Neural crest cell (in vitro differentiated cells): ENCODE results near the gene SLC25A26. TPM values are rescaled to one million over a fixed set of nuclear protein-coding genes. Genes with fewer than 3 reads are reported as not detected.
"Not testable (repeated sequence)": the region's sequence is repeated elsewhere in the genome, so short reads cannot be mapped to it uniquely, and the experiment has no call there.

ENCODE experiments used
- DNase-seq: peaks from one replicate; pipeline ENCODE4 v3.0.0; 2021; ENCODE audit warnings: low read depth, mixed read lengths, low spot score
- H3K27ac Mint-ChIP-seq: one replicate; pipeline ENCODE4 v1.8.0; 2021; ENCODE audit warnings: mild to moderate bottlenecking, mixed read lengths; ENCODE audit not compliant: unreplicated experiment
- H3K27me3 Mint-ChIP-seq: 2 replicates; pipeline ENCODE4 v1.8.0; 2021; ENCODE audit warnings: low read depth, mild to moderate bottlenecking, mixed read lengths
- H3K36me3 Mint-ChIP-seq: 2 replicates; pipeline ENCODE4 v1.8.0; 2021; ENCODE audit warnings: low read depth, mild to moderate bottlenecking, mixed read lengths
- H3K4me1 Mint-ChIP-seq: 2 replicates; pipeline ENCODE4 v1.8.0; 2021; ENCODE audit warnings: mixed read lengths
- H3K4me3 Mint-ChIP-seq: one replicate; pipeline ENCODE4 v1.8.0; 2021; ENCODE audit warnings: mild to moderate bottlenecking, mixed read lengths
- H3K9me3 Mint-ChIP-seq: 2 replicates; pipeline ENCODE4 v1.8.0; 2021; ENCODE audit warnings: mixed read lengths
- CTCF ChIP-seq: fragments of 200-600 bp; sonication (generic); conservative IDR thresholded peaks from 2 replicates; pipeline ENCODE4 v1.5.0; 2021; ENCODE audit warnings: antibody characterized with exemption, mild to moderate bottlenecking
- total RNA-seq: library from RNA; stranded (reverse); gene quantifications from 2 replicates; pipeline ENCODE4 v1.2.1, GENCODE V29; 2021

SLC25A26 gene
- total RNA-seq, 1 donor from 2014 or later, result 10.1 TPM

GRCh38 chr3:66302288-66302687 lies 81.5 kb downstream of the SLC25A26 start:
- H3K4me1 Mint-ChIP-seq, result peaks cover 39% of the 10 kb centered on the region
- TF ChIP-seq CTCF, result no peak
- no peak for DNase-seq
- H3K27ac Mint-ChIP-seq, result peak overlapping the region; percentile 59
- H3K4me3 Mint-ChIP-seq, result no peak overlapping the region
- no peaks in the 10 kb centered on the region for H3K9me3 Mint-ChIP-seq
- no peaks in the 10 kb centered on the region for H3K27me3 Mint-ChIP-seq
- no peaks in the 10 kb centered on the region for H3K36me3 Mint-ChIP-seq

- Mint-ChIP-seq H3K27me3 (no peaks in the 10 kb centered on the region), H3K4me1 (peaks cover 27% of the 10 kb centered on the region), H3K9me3 (no peaks in the 10 kb centered on the region), H3K4me3 (no peak overlapping the region), H3K36me3 (no peaks in the 10 kb centered on the region), H3K27ac (no peak overlapping the region)
- DNase-seq, result no peak
- no peak for TF ChIP-seq CTCF
Observed at GRCh38 chr3:66303491-66303901, 82.7 kb downstream of the SLC25A26 start.

DNA sequence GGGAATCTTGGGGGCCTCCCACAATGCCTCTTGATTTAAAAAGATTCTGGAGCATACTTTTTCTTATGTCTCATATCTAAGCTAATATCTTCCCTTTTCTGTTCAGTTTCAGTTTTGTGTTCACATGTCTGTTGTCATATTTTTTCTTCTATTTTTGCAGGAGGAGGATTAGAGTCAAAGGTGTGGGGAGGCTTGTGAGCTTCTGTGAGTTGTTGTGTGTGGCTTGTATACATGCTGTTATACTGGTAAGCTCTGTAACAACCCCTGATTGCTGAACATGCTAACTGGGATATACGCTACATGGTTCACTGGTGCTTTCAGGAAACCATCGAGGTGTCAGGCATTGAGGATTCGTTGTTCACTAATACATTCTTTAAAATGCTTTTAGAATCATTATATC lies 83.5 kb downstream of the SLC25A26 start:
- H3K27ac Mint-ChIP-seq, result no peak overlapping the region
- no peak for DNase-seq
- H3K36me3 Mint-ChIP-seq, result no peaks in the 10 kb centered on the region
- peaks cover 22% of the 10 kb centered on the region for H3K4me1 Mint-ChIP-seq
- H3K4me3 Mint-ChIP-seq, result no peak overlapping the region
- no peak for TF ChIP-seq CTCF
- no peaks in the 10 kb centered on the region for H3K27me3 Mint-ChIP-seq
- no peaks in the 10 kb centered on the region for H3K9me3 Mint-ChIP-seq

GRCh38 chr3:66306086-66306485 lies 85.3 kb downstream of the SLC25A26 start:
- not testable (repeated sequence) for H3K4me1 Mint-ChIP-seq, H3K4me3 Mint-ChIP-seq, H3K36me3 Mint-ChIP-seq, H3K27me3 Mint-ChIP-seq, H3K9me3 Mint-ChIP-seq, H3K27ac Mint-ChIP-seq, DNase-seq

DNA sequence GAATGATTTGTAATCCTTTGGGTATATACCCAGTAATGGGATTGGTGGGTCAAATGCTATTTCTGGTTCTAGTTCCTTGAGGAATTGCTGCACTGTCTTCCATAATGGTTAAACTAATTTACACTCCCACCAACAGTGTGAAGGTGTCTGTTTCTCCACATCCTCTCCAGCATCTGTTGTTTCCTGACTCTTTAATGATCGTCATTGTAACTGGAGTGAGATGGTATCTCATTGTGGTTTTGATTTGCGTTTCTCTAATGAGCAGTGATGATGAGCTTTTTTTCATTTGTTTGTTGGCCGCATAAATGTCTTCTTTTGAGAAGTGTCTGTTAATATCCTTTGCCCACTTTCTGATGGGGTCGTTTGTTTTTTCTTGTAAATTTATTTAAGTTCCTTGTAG lies 86.2 kb downstream of the SLC25A26 start:
- not testable (repeated sequence) for H3K4me3 Mint-ChIP-seq, H3K27ac Mint-ChIP-seq, H3K4me1 Mint-ChIP-seq, H3K36me3 Mint-ChIP-seq, H3K9me3 Mint-ChIP-seq, H3K27me3 Mint-ChIP-seq, DNase-seq

GRCh38 chr3:66312039-66312438 lies 91.2 kb downstream of the SLC25A26 start:
- no peak overlapping the region for H3K4me3 Mint-ChIP-seq
- no peak for TF ChIP-seq CTCF
- DNase-seq, result no peak
- H3K9me3 Mint-ChIP-seq, result peaks cover 12% of the 10 kb centered on the region
- H3K4me1 Mint-ChIP-seq, result peaks cover 10% of the 10 kb centered on the region
- H3K36me3 Mint-ChIP-seq, result peaks cover 8% of the 10 kb centered on the region
- no peak overlapping the region for H3K27ac Mint-ChIP-seq
- H3K27me3 Mint-ChIP-seq, result no peaks in the 10 kb centered on the region

- no peak overlapping the region for H3K27ac Mint-ChIP-seq
- no peaks in the 10 kb centered on the region for H3K27me3 Mint-ChIP-seq
- no peak for DNase-seq
- H3K36me3 Mint-ChIP-seq, result peaks cover 8% of the 10 kb centered on the region
- TF ChIP-seq CTCF, result no peak
- H3K4me3 Mint-ChIP-seq, result no peak overlapping the region
- peaks cover 12% of the 10 kb centered on the region for H3K9me3 Mint-ChIP-seq
- peaks cover 10% of the 10 kb centered on the region for H3K4me1 Mint-ChIP-seq
Observed at GRCh38 chr3:66314455-66314854, 93.7 kb downstream of the SLC25A26 start.
